Retinal pigment epithelial cell (primary cell): ENCODE results near the gene FERMT3.
"Not testable (repeated sequence)": the region's sequence is repeated elsewhere in the genome, so short reads cannot be mapped to it uniquely, and the experiment has no call there.

ENCODE experiments used
- DNase-seq: peaks from one replicate; pipeline ENCODE4 v3.0.0-alpha.2; 2010; ENCODE audit warnings: low read depth
- H3K4me3 ChIP-seq: 2 replicates; pipeline ENCODE4 v1.5.1; 2011; ENCODE audit warnings: mild to moderate bottlenecking, low read length, control low read depth, moderate library complexity
- CTCF ChIP-seq: conservative IDR thresholded peaks from 2 replicates; pipeline ENCODE4 v1.5.1; 2011; ENCODE audit warnings: low read depth, low read length, control low read depth, inconsistent platforms

The FERMT3 gene

GRCh38 chr11:64206457-64207255, at the start of gene FERMT3:
TSS of gene FERMT3 (plus strand) at chr11:64206721. CDS start at chr11:64207365, 644 bp downstream.
- no peak within 1 kb of the TSS for H3K4me3 ChIP-seq
- DNase-seq: no peak

GRCh38 chr11:64157631-64158394, 48.7 kb upstream of the FERMT3 start:
- no peak for TF ChIP-seq CTCF
- DNase-seq: no peak
- no peak overlapping the region for H3K4me3 ChIP-seq

More at GRCh38 chr11:64206457-64207255, at the start of gene FERMT3:
- no peak for TF ChIP-seq CTCF

DNA sequence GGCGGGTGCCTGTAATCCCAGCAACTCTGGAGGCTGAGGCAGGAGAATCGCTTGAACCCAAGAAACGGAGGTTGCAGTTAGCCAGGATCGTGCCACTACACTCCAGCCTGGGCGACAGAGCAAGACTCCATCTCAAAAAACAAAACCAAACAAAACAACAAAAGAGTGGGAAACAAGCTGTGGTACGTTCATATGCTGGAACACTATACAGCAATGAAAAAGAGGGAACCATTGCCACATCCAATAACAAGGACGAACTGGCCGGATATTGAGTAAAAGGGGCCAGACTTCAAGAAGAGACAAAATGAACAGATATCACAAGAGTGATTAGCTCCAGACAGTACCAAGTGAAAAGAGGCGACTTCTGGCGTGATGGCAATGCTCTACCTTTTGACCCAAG, 45.5 kb upstream of the FERMT3 start:
- DNase-seq: no peak
- no peak for TF ChIP-seq CTCF
- no peak overlapping the region for H3K4me3 ChIP-seq

- not testable (repeated sequence) for DNase-seq, H3K4me3 ChIP-seq
Measured at GRCh38 chr11:64162769-64163168, 43.8 kb upstream of the FERMT3 start.

DNA sequence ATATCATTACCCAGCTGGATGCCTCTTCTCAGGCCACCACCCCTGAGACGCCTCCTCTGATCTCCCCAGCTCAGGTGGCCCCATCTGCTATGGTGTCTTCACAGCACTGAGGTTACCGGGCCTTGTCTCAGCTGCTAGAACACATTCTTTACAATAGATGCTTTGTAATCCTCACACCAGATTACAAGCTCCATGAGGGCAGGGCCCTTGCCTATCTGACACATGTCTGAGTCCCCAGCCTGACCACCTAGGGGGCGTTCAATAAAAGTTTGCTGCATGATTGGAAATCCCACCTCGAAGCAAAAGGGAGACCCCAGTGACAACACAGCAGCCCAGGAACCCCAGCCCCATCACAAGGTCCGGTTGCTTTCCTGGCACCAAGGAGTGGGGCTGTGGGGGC, 42.6 kb upstream of the FERMT3 start:
- DNase-seq: no peak
- no peak for TF ChIP-seq CTCF
- no peak overlapping the region for H3K4me3 ChIP-seq

DNA sequence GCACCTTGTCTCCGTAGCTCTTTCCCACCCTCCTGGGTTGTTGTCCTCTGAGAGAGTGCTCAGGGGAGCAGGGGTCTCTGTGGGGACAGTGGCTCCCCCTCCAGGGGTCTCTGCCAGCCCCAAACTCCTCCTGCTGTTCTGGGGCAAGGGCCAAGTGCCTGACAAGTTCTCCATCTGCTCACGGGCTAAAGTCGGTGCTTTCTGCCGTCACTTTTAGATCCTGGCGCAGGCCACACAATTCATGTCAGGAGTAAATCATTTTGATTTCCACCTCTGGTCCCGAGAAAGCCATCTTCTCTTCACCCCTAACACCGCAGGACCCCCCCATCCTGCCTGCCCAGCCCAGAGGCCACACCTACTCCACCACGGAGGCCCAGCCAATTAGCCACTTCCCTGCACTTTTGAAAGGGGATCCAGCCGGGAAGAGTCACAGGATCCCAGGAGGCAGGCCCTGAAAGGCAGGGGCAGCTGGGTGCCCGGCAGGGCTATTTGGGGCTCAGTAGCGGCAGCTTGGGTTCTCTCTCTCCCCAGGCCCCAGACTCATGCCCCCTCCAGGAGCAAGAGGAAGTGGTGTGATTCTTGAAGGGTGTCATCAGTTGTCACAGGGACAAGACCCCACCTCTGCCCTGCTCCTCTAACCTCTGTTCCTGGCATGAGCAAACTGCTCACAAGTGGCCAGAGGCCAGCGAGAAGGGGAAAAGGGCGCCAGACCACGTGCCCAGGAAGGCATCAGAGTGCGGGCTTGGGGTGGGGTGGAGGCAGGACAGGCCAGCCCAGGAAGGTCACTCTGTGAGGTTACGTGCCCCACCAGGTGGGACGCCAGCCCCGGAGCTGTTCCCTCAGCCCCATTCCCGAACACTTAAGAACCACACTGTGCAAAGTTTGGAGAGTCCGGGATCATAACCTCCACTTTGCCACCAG, 41.9 kb upstream of the FERMT3 start:
- H3K4me3 ChIP-seq: peak overlapping the region; percentile 59

More for the DNA sequence above, 41.9 kb upstream of the FERMT3 start:
- TF ChIP-seq CTCF: no peak
- DNase-seq: no peak
